ENCODE results near the gene ZSWIM6.

The ZSWIM6 gene

DNA sequence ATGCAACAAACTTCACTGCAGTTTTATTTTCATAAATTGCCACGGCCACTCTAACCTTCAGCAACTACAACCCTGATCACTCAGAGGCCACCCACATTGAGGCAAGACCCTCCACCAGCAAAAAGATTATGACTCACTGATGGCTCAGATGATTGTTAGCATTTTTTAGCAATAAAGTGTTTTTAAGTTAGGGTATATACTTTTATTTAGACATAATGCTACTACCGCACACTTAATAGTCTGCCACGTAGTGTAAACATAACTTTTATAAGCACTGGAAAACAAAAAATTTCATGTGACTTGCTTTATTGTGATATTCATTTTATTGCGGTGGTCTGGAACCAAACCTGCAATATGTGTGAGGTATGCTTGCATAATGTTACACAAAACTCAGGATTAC, 257.9 kb downstream of the ZSWIM6 start:
- no peaks in the 10 kb centered on the region for H3K27me3 ChIP-seq
- no peaks in the 10 kb centered on the region for H4K20me1 ChIP-seq
- H3K4me1 ChIP-seq = peaks cover 6% of the 10 kb centered on the region
- no peak overlapping the region for H3K4me3 ChIP-seq
- no peak for TF ChIP-seq Cebpa-rat (IDR thresholded peaks at IDR 0.05)
- H3K9me3 ChIP-seq = no peaks in the 10 kb centered on the region; the same call in 1 of the 2 replicates
- H3K9ac ChIP-seq = no peak overlapping the region
- no peak overlapping the region for H3K27ac ChIP-seq
- H3K4me2 ChIP-seq = no peak overlapping the region
- no peaks in the 10 kb centered on the region for H3K36me3 ChIP-seq

DNA sequence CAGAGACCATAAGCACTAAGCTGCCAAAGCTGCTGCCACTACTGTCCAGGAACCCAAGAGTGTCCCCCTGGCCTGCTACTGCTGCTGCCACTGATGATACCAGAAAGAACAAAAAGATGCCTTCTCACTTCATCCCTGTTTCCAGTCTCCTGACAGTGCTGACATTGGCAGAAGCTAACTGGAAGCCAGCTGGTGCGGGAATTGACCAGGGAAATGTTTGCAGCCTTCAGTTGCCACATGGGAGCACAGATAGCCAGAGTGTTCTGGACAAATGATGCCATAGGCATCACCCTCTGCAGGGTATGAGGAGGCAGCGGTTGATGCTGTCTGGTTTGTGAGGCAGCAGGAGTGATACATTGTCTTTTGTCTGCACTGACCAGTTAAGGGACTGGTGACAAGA, 258.4 kb downstream of the ZSWIM6 start:
- Histone ChIP-seq H3K9ac (no peak overlapping the region), H3K4me1 (peaks cover 12% of the 10 kb centered on the region), H3K36me3 (no peaks in the 10 kb centered on the region), H3K27ac (no peak overlapping the region), H3K4me3 (no peak overlapping the region), H3K27me3 (no peaks in the 10 kb centered on the region), H3K9me3 (no peaks in the 10 kb centered on the region; the same call in 1 of the 2 replicates), H4K20me1 (no peaks in the 10 kb centered on the region), H3K4me2 (no peak overlapping the region)
- TF ChIP-seq Cebpa-rat (IDR thresholded peaks at IDR 0.05) = no peak

DNA sequence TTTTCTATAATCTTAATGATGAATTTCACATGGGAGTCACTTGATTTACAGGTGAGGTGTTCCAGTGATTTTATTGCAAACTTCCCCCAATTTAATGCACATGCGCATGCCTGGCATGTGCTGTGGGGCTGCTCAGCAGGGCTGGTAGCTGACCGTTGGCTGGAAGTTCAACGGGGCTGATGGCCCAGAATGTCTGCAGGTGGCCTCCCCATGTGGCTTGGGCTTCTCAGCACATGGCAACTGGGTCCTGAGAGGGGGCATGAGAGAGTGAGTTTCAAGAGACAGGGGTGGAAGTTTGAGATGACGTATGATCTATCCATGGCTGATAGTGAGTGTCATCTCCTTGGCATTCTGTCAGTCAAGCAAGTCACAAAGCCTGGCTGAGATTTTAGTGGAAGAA, 259.8 kb downstream of the ZSWIM6 start:
- H3K36me3 ChIP-seq = no peaks in the 10 kb centered on the region
- H3K27ac ChIP-seq = no peak overlapping the region
- no peak overlapping the region for H3K4me2 ChIP-seq
- H3K9me3 ChIP-seq = no peaks in the 10 kb centered on the region; the same call in 1 of the 2 replicates
- no peak for TF ChIP-seq Cebpa-rat (IDR thresholded peaks at IDR 0.05)
- H3K4me1 ChIP-seq = peaks cover 18% of the 10 kb centered on the region
- H3K4me3 ChIP-seq = no peak overlapping the region
- no peaks in the 10 kb centered on the region for H3K27me3 ChIP-seq
- no peaks in the 10 kb centered on the region for H4K20me1 ChIP-seq
- H3K9ac ChIP-seq = no peak overlapping the region

DNA sequence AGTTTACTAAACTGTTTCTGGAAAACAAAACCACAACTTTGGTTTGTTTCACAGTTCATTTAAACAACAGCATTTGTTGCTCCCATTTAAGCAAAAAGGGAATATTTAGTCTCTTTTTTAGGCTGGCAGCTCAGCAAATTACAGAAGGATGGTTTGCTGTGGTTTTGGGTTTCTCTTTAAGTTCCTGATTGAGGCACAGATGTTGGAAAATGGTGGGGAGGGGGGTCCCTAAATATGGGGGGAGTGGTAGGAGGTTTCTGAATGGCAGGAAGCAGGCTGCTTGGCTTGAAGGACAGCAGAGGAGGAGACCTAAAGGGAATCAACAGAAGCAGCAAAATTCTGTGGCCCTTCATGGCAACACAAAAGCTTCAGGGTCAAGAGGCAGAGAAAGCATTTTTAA, 263.4 kb downstream of the ZSWIM6 start:
- no peaks in the 10 kb centered on the region for H3K27me3 ChIP-seq
- H3K4me2 ChIP-seq = peak overlapping the region; percentile 46
- peaks cover 42% of the 10 kb centered on the region for H3K4me1 ChIP-seq
- H3K9me3 ChIP-seq = no peaks in the 10 kb centered on the region
- TF ChIP-seq Cebpa-rat (IDR thresholded peaks at IDR 0.05) = no peak
- no peaks in the 10 kb centered on the region for H4K20me1 ChIP-seq
- no peak overlapping the region for H3K9ac ChIP-seq
- no peak overlapping the region for H3K4me3 ChIP-seq
- H3K36me3 ChIP-seq = no peaks in the 10 kb centered on the region
- H3K27ac ChIP-seq = no peak overlapping the region
